Liver (tissue), 9 donors: ENCODE results near the gene WSCD2. TPM values are rescaled to one million over a fixed set of nuclear protein-coding genes. Genes with fewer than 3 reads are reported as not detected.

Experiments used
- DNase-seq: peaks from one replicate; pipeline ENCODE4 v3.0.0-alpha.2; 2017; ENCODE audit warnings: low spot score
- H3K27ac ChIP-seq, 2 donors: one replicate each; pipeline ENCODE4 v1.7.0; 2013; ENCODE audit warnings: inconsistent platforms in 2 of 2, low read length in 2 of 2, control low read depth in 1 of 2, low read depth in 1 of 2, mild to moderate bottlenecking in 1 of 2
- H3K27me3 ChIP-seq, 4 donors: one replicate each; pipeline versions ENCODE4 v1.6.1 to v1.7.0; 2013; ENCODE audit warnings: low read length in 3 of 4, inconsistent platforms in 1 of 4, mild to moderate bottlenecking in 1 of 4, moderate library complexity in 1 of 4; ENCODE audit not compliant: control insufficient read depth in 4 of 4, insufficient read depth in 4 of 4
- H3K36me3 ChIP-seq, 4 donors: one replicate each; pipeline versions ENCODE4 v1.6.1 to v1.7.0; 2013; ENCODE audit warnings: low read length in 3 of 4, mild to moderate bottlenecking in 3 of 4, low read depth in 1 of 4, moderate library complexity in 1 of 4; ENCODE audit not compliant: control insufficient read depth in 4 of 4, insufficient read depth in 3 of 4
- H3K4me1 ChIP-seq, 4 donors: one replicate each; pipeline versions ENCODE4 v1.6.1 to v1.7.0; 2013; ENCODE audit warnings: low read length in 3 of 4, mild to moderate bottlenecking in 3 of 4, moderate library complexity in 1 of 4; ENCODE audit not compliant: control insufficient read depth in 4 of 4, insufficient read depth in 4 of 4
- H3K4me3 ChIP-seq, 3 donors: one replicate each; pipeline versions ENCODE4 v1.6.1 to v1.7.0; 2013; ENCODE audit warnings: low read length in 3 of 3, control low read depth in 1 of 3, low read depth in 1 of 3, mild to moderate bottlenecking in 1 of 3
- H3K9ac ChIP-seq, 2 donors: one replicate each; pipeline ENCODE4 v1.7.0; 2013; ENCODE audit warnings: low read length in 2 of 2, mild to moderate bottlenecking in 2 of 2, moderate library complexity in 2 of 2, control low read depth in 1 of 2, low read depth in 1 of 2
- H3K9me3 ChIP-seq, 4 donors: one replicate each; pipeline versions ENCODE4 v1.6.1 to v1.7.0; 2013; ENCODE audit warnings: low read length in 3 of 4; ENCODE audit not compliant: control insufficient read depth in 4 of 4
- CTCF ChIP-seq: fragments of 150-350 bp; IDR thresholded peaks from 2 replicates; pipeline ENCODE4 v1.5.1; 2017; ENCODE audit warnings: improper control_type of control experiment, low read depth, low read length; ENCODE audit not compliant: missing input control
- EGR1 ChIP-seq, 2 donors: IDR thresholded peaks; 2 replicates each; pipeline ENCODE4 v1.6.1; 2016 to 2018; ENCODE audit warnings: antibody characterized with exemption in 2 of 2, low read depth in 2 of 2
- FOXA2 ChIP-seq: IDR thresholded peaks from 2 replicates; pipeline ENCODE4 v1.6.1; 2016; ENCODE audit warnings: antibody characterized with exemption
- HNF4A ChIP-seq, 2 donors: conservative IDR thresholded peaks; 2 replicates each; pipeline ENCODE4 v1.6.1; 2016; ENCODE audit warnings: antibody characterized with exemption in 2 of 2, mild to moderate bottlenecking in 2 of 2
- MAX ChIP-seq: IDR thresholded peaks from 2 replicates; pipeline ENCODE4 v1.6.1; 2016; ENCODE audit warnings: antibody characterized with exemption
- NR2F2 ChIP-seq: IDR thresholded peaks from 2 replicates; pipeline ENCODE4 v1.6.1; 2016; ENCODE audit warnings: antibody characterized with exemption
- RAD21 ChIP-seq, 2 donors: IDR thresholded peaks; 2 replicates each; pipeline ENCODE4 v1.6.1; 2016; ENCODE audit warnings: antibody characterized with exemption in 2 of 2, mild to moderate bottlenecking in 2 of 2
- REST ChIP-seq: IDR thresholded peaks from 2 replicates; pipeline ENCODE4 v1.6.1; 2016; ENCODE audit warnings: antibody characterized with exemption, mild to moderate bottlenecking
- RXRA ChIP-seq, 2 donors: IDR thresholded peaks; 2 replicates each; pipeline ENCODE4 v1.6.1; 2017 to 2018; ENCODE audit warnings: antibody characterized with exemption in 2 of 2, mild to moderate bottlenecking in 1 of 2
- TAF1 ChIP-seq: conservative IDR thresholded peaks from 2 replicates; pipeline ENCODE4 v1.6.1; 2016; ENCODE audit warnings: antibody characterized with exemption, mild to moderate bottlenecking
- ZBTB33 ChIP-seq: IDR thresholded peaks from 2 replicates; pipeline ENCODE4 v1.6.1; 2016; ENCODE audit warnings: antibody characterized with exemption
- WGBS: extraction: QIAGEN DNeasy Blood & Tissue Kit; methylation state at CpG from one replicate; pipeline ENCODE4 v1.1.7; 2013; 5-methylcytosine and 5-hydroxymethylcytosine counted together
- polyA plus RNA-seq, 2 donors: library from polyadenylated mRNA; stranded (reverse) in 1 of 2; unstranded in 1 of 2; fragments of 200-250 nt in 1 of 2; fragments of >200 nt in 1 of 2; fragmentation: Nextera tagmentation in 1 of 2; extraction: Ambion mirVana in 1 of 2; gene quantifications; one replicate each; pipeline versions ENCODE4 v1.2.1 to v1.2.3, GENCODE V29; 2013 to 2015
- total RNA-seq, 2 donors: library from RNA; depleted of rRNA; stranded (reverse); fragments of >200 nt; gene quantifications; one replicate each; pipeline ENCODE4 v1.2.3, GENCODE V29; 2014
- donor health status: healthy.
- donor health status: healthy.
- donor health status: healthy.
- donor health status: healthy.
- donor health status: healthy.

Gene WSCD2
- total and polyA plus RNA-seq, 4 donors = under 0.01 to 0.09 (median 0.05) TPM; not detected in 1

- Histone ChIP-seq H3K27me3 (peaks cover 0 to 3% (median 0%) of the 10 kb centered on the region in 4 donors), H3K9me3 (no peaks in the 10 kb centered on the region), H3K4me3 (no peak overlapping the region), H3K36me3 (no peaks in the 10 kb centered on the region), H3K9ac (no peak overlapping the region), H3K27ac (no peak overlapping the region), H3K4me1 (peaks cover 0 to 9% (median 2%) of the 10 kb centered on the region in 4 donors)
- 64% methylated on average over 3 of the region's 3 CpGs for WGBS
- TF ChIP-seq NR2F2 (no peak), EGR1 (IDR thresholded peaks at IDR 0.05; ENCODE audit: low read depth in 2 of 2) (no peak), RXRA (IDR thresholded peaks at IDR 0.05) (no peak), ZBTB33 (no peak), HNF4A (conservative IDR thresholded peaks at IDR 0.05) (no peak), REST (no peak)
- DNase-seq = no peak
Measured at GRCh38 chr12:108296945-108297344, 167.9 kb downstream of the WSCD2 start.

GRCh38 chr12:108297424-108297823 is 168.3 kb downstream of the WSCD2 start:
- Histone ChIP-seq H3K9ac (no peak overlapping the region), H3K9me3 (no peaks in the 10 kb centered on the region), H3K27me3 (peaks cover 0 to 3% (median 0%) of the 10 kb centered on the region in 4 donors), H3K4me1 (peaks cover 0 to 9% (median 2%) of the 10 kb centered on the region in 4 donors), H3K4me3 (no peak overlapping the region), H3K27ac (no peak overlapping the region), H3K36me3 (no peaks in the 10 kb centered on the region)
- TF ChIP-seq RXRA (IDR thresholded peaks at IDR 0.05) (no peak), HNF4A (conservative IDR thresholded peaks at IDR 0.05) (no peak), RAD21 (IDR thresholded peaks at IDR 0.05) (no peak)
- WGBS = 85% methylated on average over 2 of the region's 2 CpGs
- DNase-seq = no peak

GRCh38 chr12:108297895-108298760 is 169.0 kb downstream of the WSCD2 start:
- H3K9ac ChIP-seq = no peak overlapping the region
- peaks cover 0 to under 1% (median 0%) of the 10 kb centered on the region in 4 donors for H3K27me3 ChIP-seq
- no peaks in the 10 kb centered on the region for H3K36me3 ChIP-seq
- 83% methylated on average over 6 of the region's 6 CpGs for whole genome bisulfite sequencing
- TF ChIP-seq RXRA (IDR thresholded peaks at IDR 0.05) (no peak), CTCF (no peak), FOXA2 (no peak), TAF1 (no peak), MAX (no peak)
- H3K27ac ChIP-seq = no peak overlapping the region
- H3K4me1 ChIP-seq = peaks cover 0 to 9% (median 2%) of the 10 kb centered on the region in 4 donors
- no peak overlapping the region for H3K4me3 ChIP-seq
- H3K9me3 ChIP-seq = no peaks in the 10 kb centered on the region
- DNase-seq = no peak
